ENCODE measurements around the gene MSRB1. TPM values are rescaled to one million over a fixed set of nuclear protein-coding genes. Genes with fewer than 3 reads are reported as not detected.

The MSRB1 gene
- total and polyA plus RNA-seq, 2 of the 13 experiments (the other 11 are each of a cell fraction or from before 2014, with no cell fraction given) = 32.1 to 75.4 TPM

- TF ChIP-seq ZSCAN22 (CRISPR knock-in tag; IDR thresholded peaks at IDR 0.05) = no peak
- peak; percentile 87 for TF ChIP-seq MXD1 (CRISPR knock-in tag; IDR thresholded peaks at IDR 0.05)
- no peak for TF ChIP-seq TCF12 (IDR thresholded peaks at IDR 0.05)
- peak; percentile 86; the same call in 1 of the 2 replicates for TF ChIP-seq TCF12 (CRISPR knock-in tag; IDR thresholded peaks at IDR 0.05)
- no peak for TF ChIP-seq ZNF75D (CRISPR knock-in tag; IDR thresholded peaks at IDR 0.05; ENCODE audit: borderline replicate concordance)
- 0 out of 2 replicates have a peak, but pooled peaks have one; percentile 17 for TF ChIP-seq ZNF142 (CRISPR knock-in tag; IDR thresholded peaks at IDR 0.05)
- no peak for TF ChIP-seq ZBTB40 (IDR thresholded peaks at IDR 0.05)
- TF ChIP-seq ZBTB40 (CRISPR knock-in tag; IDR thresholded peaks at IDR 0.05) = peak; percentile 0; the same call in 1 of the 2 replicates
- peak; percentile 70; the same call in 1 of the 2 replicates for TF ChIP-seq ZSCAN29 (CRISPR knock-in tag; conservative IDR thresholded peaks at IDR 0.05)
- TF ChIP-seq BRF2 (CRISPR knock-in tag; IDR thresholded peaks at IDR 0.05) = peak; percentile 38; the same call in 1 of the 2 replicates
Measured at GRCh38 chr16:1940273-1941161, 2.5 kb downstream of the MSRB1 start (continued).

Data from HepG2 (cell line).